H9 (cell line): ENCODE results near the gene FLCN. TPM values are rescaled to one million over a fixed set of nuclear protein-coding genes. Genes with fewer than 3 reads are reported as not detected.

Experiments used
- DNase-seq: peaks from one replicate; pipeline ENCODE4 v3.0.0-alpha.2; 2017
- H2AFZ ChIP-seq: one replicate; pipeline ENCODE4 v1.6.1; 2013; ENCODE audit warnings: mild to moderate bottlenecking, low read length, control low read depth, moderate library complexity
- H2AK5ac ChIP-seq: 2 replicates; pipeline ENCODE4 v1.6.1; 2013; ENCODE audit warnings: low read length, control low read depth, mixed read lengths; ENCODE audit not compliant: insufficient read length
- H2BK120ac ChIP-seq: one replicate; pipeline ENCODE4 v1.6.1; 2013; ENCODE audit warnings: low read depth, mild to moderate bottlenecking, low read length, control low read depth, inconsistent platforms; ENCODE audit not compliant: poor library complexity, severe bottlenecking
- H2BK12ac ChIP-seq: 2 replicates; pipeline ENCODE4 v1.6.1; 2013; ENCODE audit warnings: low read length, control low read depth, mixed read lengths, low read depth; ENCODE audit not compliant: insufficient read length
- H2BK15ac ChIP-seq: 2 replicates; pipeline ENCODE4 v1.6.1; 2013; ENCODE audit warnings: low read depth, low read length, control low read depth
- H2BK20ac ChIP-seq: one replicate; pipeline ENCODE4 v1.6.1; 2013; ENCODE audit warnings: low read depth, mild to moderate bottlenecking, low read length, control low read depth, inconsistent platforms; ENCODE audit not compliant: poor library complexity, severe bottlenecking
- H2BK5ac ChIP-seq: 2 replicates; pipeline ENCODE4 v1.6.1; 2013; ENCODE audit warnings: low read length, control low read depth, mixed read lengths; ENCODE audit not compliant: insufficient read length
- H3K14ac ChIP-seq: 2 replicates; pipeline ENCODE4 v1.6.1; 2013; ENCODE audit warnings: low read length, control low read depth; ENCODE audit not compliant: insufficient read depth
- H3K18ac ChIP-seq: 2 replicates; pipeline ENCODE4 v1.6.1; 2013; ENCODE audit warnings: low read depth, mild to moderate bottlenecking, mixed read lengths, low read length, control low read depth; ENCODE audit not compliant: insufficient read length
- H3K23ac ChIP-seq: 2 replicates; pipeline ENCODE4 v1.6.1; 2013; ENCODE audit warnings: low read length, control low read depth, mixed read lengths, low read depth; ENCODE audit not compliant: insufficient read length
- H3K23me2 ChIP-seq: 2 replicates; pipeline ENCODE4 v1.6.1; 2013; ENCODE audit warnings: low read depth, mild to moderate bottlenecking, mixed read lengths, low read length, control low read depth; ENCODE audit not compliant: insufficient read length, poor library complexity, severe bottlenecking
- H3K27ac ChIP-seq: 2 replicates; pipeline ENCODE4 v1.5.1; 2013; ENCODE audit warnings: low read length, control low read depth, mixed read lengths, low read depth; ENCODE audit not compliant: insufficient read length
- H3K27me3 ChIP-seq: 2 replicates; pipeline ENCODE4 v1.6.1; 2013; ENCODE audit warnings: low read length, control low read depth, inconsistent platforms; ENCODE audit not compliant: insufficient read depth
- H3K4ac ChIP-seq: 2 replicates; pipeline ENCODE4 v1.6.1; 2013; ENCODE audit warnings: low read depth, mild to moderate bottlenecking, control low read depth, inconsistent platforms, low read length, moderate library complexity
- H3K4me1 ChIP-seq: 2 replicates; pipeline ENCODE4 v1.6.1; 2013; ENCODE audit warnings: low read length, control low read depth, inconsistent platforms; ENCODE audit not compliant: insufficient read depth
- H3K4me2 ChIP-seq: 2 replicates; pipeline ENCODE4 v1.6.1; 2013; ENCODE audit warnings: low read length, control low read depth, mixed read lengths; ENCODE audit not compliant: insufficient read length, insufficient read depth
- H3K56ac ChIP-seq: 2 replicates; pipeline ENCODE4 v1.6.1; 2013; ENCODE audit warnings: low read depth, mild to moderate bottlenecking, mixed read lengths, low read length, control low read depth; ENCODE audit not compliant: insufficient read length
- H3K79me1 ChIP-seq: 2 replicates; pipeline ENCODE4 v1.6.1; 2013; ENCODE audit warnings: low read depth, mild to moderate bottlenecking, moderate library complexity, low read length, control low read depth, inconsistent platforms; ENCODE audit not compliant: insufficient read depth, poor library complexity, severe bottlenecking
- H3K79me2 ChIP-seq: 2 replicates; pipeline ENCODE4 v1.6.1; 2013; ENCODE audit warnings: low read length, control low read depth, inconsistent platforms; ENCODE audit not compliant: insufficient read depth
- H3K9ac ChIP-seq: 2 replicates; pipeline ENCODE4 v1.6.1; 2013; ENCODE audit warnings: low read length, control low read depth, mixed read lengths; ENCODE audit not compliant: insufficient read length; ENCODE audit errors: extremely low read depth
- H3K9me3 ChIP-seq: one replicate; pipeline ENCODE4 v1.6.1; 2013; ENCODE audit warnings: low read depth, low read length, inconsistent platforms; ENCODE audit not compliant: control insufficient read depth
- H3T11ph ChIP-seq: one replicate; pipeline ENCODE4 v1.6.1; 2013; ENCODE audit warnings: mild to moderate bottlenecking, low read length, control low read depth, inconsistent platforms
- H4K20me1 ChIP-seq: one replicate; pipeline ENCODE4 v1.6.1; 2013; ENCODE audit not compliant: control insufficient read depth, insufficient read length, insufficient read depth
- H4K5ac ChIP-seq: 2 replicates; pipeline ENCODE4 v1.6.1; 2013; ENCODE audit warnings: low read depth, mild to moderate bottlenecking, mixed read lengths, low read length, control low read depth; ENCODE audit not compliant: insufficient read length
- H4K8ac ChIP-seq: replicated peaks from 2 replicates; pipeline ENCODE4 v1.6.1; 2013; ENCODE audit warnings: low read length, control low read depth, mixed read lengths, low read depth; ENCODE audit not compliant: insufficient read length
- H4K91ac ChIP-seq: 2 replicates; pipeline ENCODE4 v1.6.1; 2013; ENCODE audit warnings: low read depth, mild to moderate bottlenecking, moderate library complexity, mixed read lengths, low read length, control low read depth; ENCODE audit not compliant: insufficient read length
- H3K27ac Mint-ChIP-seq, 3 experiments: 2 replicates in 2 of 3; 3 replicates in 1 of 3; pipeline ENCODE4 v1.8.0; 2020 to 2021; ENCODE audit warnings: mixed read lengths in 3 of 3, mild to moderate bottlenecking in 1 of 3, moderate library complexity in 1 of 3
- H3K27me3 Mint-ChIP-seq: 2 replicates; pipeline ENCODE4 v1.8.0; 2021; ENCODE audit warnings: low read depth, mild to moderate bottlenecking, moderate library complexity, mixed read lengths
- H3K36me3 Mint-ChIP-seq, 3 experiments: 2 replicates in 2 of 3; 3 replicates in 1 of 3; pipeline ENCODE4 v1.8.0; 2020 to 2021; ENCODE audit warnings: low read depth in 3 of 3, mixed read lengths in 3 of 3; ENCODE audit not compliant: insufficient read depth in 1 of 3
- H3K4me1 Mint-ChIP-seq, 2 experiments: 2 replicates each; pipeline ENCODE4 v1.8.0; 2020; ENCODE audit warnings: mixed read lengths in 2 of 2
- H3K4me3 Mint-ChIP-seq, 2 experiments: 2 replicates in 1 of 2; 3 replicates in 1 of 2; pipeline ENCODE4 v1.8.0; 2020 to 2021; ENCODE audit warnings: mild to moderate bottlenecking in 2 of 2, mixed read lengths in 2 of 2, moderate library complexity in 1 of 2
- H3K9me3 Mint-ChIP-seq, 2 experiments: 2 replicates in 1 of 2; 3 replicates in 1 of 2; pipeline ENCODE4 v1.8.0; 2020; ENCODE audit warnings: mild to moderate bottlenecking in 2 of 2, mixed read lengths in 2 of 2, moderate library complexity in 1 of 2
- WGBS: extraction: QIAGEN DNeasy Blood & Tissue Kit; methylation state at CpG from one replicate; pipeline ENCODE4 v1.1.7; 2013; ENCODE audit warnings: missing lambda C conversion rate, low lambda C conversion rate, mixed read lengths; ENCODE audit not compliant: insufficient read length; ENCODE audit errors: extremely low coverage; 5-methylcytosine and 5-hydroxymethylcytosine counted together
- total RNA-seq: library from RNA; stranded (reverse); gene quantifications from 2 replicates; pipeline ENCODE4 v1.2.1, GENCODE V29; 2021
- TF ChIP-seq, protein P1 (sequence below): fragments of 200-600 bp; sonication (generic); conservative IDR thresholded peaks from 3 replicates; pipeline ENCODE4 v1.8.0; 2021; ENCODE audit warnings: antibody characterized with exemption, mild to moderate bottlenecking

The FLCN gene
- total RNA-seq, 1 experiment from 2014 or later: 33.3 TPM

DNA sequence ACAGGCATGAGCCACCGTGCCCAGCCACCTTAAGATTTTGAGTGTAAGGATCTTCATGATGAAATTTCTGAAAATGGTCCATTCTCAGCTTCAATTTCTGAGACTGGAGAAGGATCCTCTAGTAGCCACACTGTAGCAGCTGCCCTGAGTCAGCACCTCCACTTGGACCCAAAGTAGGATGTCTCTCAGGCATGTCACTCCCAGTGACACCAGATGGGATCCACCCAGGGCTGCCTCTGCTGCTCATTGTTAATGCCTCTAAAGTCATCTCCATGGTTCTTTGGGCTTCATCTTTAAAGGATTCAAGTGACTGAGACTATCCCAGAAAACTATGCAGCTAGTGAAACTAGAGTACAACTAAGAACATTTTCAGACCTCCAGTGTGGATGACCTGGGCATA, 38.7 kb downstream of the FLCN start:
- H2BK12ac ChIP-seq: no peak overlapping the region
- no peak overlapping the region for H2AFZ ChIP-seq
- TF ChIP-seq, protein P1, sequence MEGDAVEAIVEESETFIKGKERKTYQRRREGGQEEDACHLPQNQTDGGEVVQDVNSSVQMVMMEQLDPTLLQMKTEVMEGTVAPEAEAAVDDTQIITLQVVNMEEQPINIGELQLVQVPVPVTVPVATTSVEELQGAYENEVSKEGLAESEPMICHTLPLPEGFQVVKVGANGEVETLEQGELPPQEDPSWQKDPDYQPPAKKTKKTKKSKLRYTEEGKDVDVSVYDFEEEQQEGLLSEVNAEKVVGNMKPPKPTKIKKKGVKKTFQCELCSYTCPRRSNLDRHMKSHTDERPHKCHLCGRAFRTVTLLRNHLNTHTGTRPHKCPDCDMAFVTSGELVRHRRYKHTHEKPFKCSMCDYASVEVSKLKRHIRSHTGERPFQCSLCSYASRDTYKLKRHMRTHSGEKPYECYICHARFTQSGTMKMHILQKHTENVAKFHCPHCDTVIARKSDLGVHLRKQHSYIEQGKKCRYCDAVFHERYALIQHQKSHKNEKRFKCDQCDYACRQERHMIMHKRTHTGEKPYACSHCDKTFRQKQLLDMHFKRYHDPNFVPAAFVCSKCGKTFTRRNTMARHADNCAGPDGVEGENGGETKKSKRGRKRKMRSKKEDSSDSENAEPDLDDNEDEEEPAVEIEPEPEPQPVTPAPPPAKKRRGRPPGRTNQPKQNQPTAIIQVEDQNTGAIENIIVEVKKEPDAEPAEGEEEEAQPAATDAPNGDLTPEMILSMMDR: no peak
- no peak overlapping the region for H3K56ac ChIP-seq
- Mint-ChIP-seq H3K4me3 (no peak overlapping the region), H3K27ac (no peak overlapping the region), H3K9me3 (no peaks in the 10 kb centered on the region), H3K4me1 (no peaks in the 10 kb centered on the region), H3K36me3 (no peaks in the 10 kb centered on the region), H3K27me3 (peaks cover 4% of the 10 kb centered on the region)
- H3T11ph ChIP-seq: no peak overlapping the region
- no peak overlapping the region for H4K91ac ChIP-seq
- H3K14ac ChIP-seq: no peak overlapping the region
- H2BK20ac ChIP-seq: no peak overlapping the region
- no peak overlapping the region for H2AK5ac ChIP-seq
- H2BK5ac ChIP-seq: no peak overlapping the region
- H3K79me2 ChIP-seq: no peaks in the 10 kb centered on the region
- H4K8ac ChIP-seq: no peak overlapping the region
- no peak for DNase-seq
- no peak overlapping the region for H3K27ac ChIP-seq
- no peak overlapping the region for H2BK120ac ChIP-seq
- no peak overlapping the region for H3K18ac ChIP-seq
- peaks cover 3% of the 10 kb centered on the region for H3K23me2 ChIP-seq
- no peak overlapping the region for H3K4ac ChIP-seq
- no CpG with 5 or more reads among the region's 1 CpG for WGBS
- no peak overlapping the region for H3K9ac ChIP-seq
- H4K5ac ChIP-seq: no peak overlapping the region
- no peak overlapping the region for H2BK15ac ChIP-seq
- no peaks in the 10 kb centered on the region for H3K9me3 ChIP-seq
- no peak overlapping the region for H3K4me2 ChIP-seq
- no peaks in the 10 kb centered on the region for H4K20me1 ChIP-seq
- no peaks in the 10 kb centered on the region for H3K27me3 ChIP-seq
- H3K23ac ChIP-seq: no peak overlapping the region
- H3K79me1 ChIP-seq: no peaks in the 10 kb centered on the region
- H3K4me1 ChIP-seq: no peaks in the 10 kb centered on the region
